HG02571 (cell line): Measurements from ENCODE around the gene SPIRE2.
"Not testable (repeated sequence)": the region's sequence is repeated elsewhere in the genome, so short reads cannot be mapped to it uniquely, and the experiment has no call there.

Source experiments
- ATAC-seq: cut with Tn5 transposase; IDR thresholded peaks from one replicate; pipeline ENCODE4 v1.9.1; 2021; ENCODE audit warnings: mild to moderate bottlenecking, moderate library complexity; ENCODE audit not compliant: unreplicated experiment

Gene SPIRE2

DNA sequence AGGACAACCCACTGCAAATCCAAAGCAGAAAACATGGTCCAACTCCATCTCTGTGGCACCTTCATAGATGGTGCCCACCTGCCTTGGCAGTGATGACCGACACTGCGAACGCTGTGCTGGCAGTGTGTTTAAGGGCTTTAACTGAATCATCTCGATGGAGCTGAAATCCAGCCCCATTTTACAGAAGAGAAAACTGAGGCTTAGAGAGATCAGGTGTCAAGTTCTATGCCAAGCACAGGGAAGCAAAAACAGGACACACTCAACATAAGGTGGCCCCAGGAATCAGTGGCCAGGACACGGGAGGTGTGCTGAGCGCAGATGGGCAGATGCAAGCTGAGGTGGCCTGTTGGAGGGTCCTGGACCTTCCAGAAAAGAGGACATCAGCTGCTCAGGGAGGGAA lies 34.5 kb downstream of the SPIRE2 start:
- no peak for ATAC-seq

DNA sequence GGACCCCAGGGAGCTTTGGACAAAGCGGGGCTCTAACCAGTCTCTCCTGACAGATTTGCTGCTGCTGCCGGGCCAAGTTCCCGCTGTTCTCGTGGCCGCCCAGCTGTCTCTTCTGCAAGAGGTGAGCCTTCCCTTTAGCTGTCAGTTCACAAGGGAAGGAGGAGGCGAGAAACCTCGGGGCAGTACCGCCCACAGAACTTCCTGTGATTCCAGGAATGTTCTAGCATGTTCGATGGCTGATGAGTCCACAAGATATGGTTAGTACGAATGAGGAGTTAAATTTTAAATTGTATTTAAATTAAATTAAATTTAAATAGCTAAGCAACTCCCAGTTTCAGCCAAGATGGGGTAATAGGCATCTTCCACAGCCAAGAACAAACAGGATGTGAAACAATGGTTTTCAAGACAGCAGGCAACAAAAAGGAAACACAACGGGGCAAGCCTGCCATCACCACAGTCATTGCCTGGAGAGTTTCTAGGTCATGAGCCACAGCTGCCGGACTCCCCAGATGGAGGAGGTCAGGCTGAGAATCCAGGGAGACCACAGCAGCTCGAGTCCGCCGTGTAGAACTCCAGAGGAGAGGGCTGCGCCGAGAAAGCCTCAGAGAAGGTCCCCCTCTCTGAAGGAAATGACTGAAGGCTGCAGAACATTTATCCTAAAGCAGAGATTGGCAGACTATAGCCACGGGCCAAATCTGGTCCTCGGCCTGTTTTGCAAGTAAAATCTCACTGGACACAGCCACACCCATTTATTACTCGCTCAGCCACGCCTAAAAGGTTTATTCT lies 35.7 kb downstream of the SPIRE2 start:
- ATAC-seq, result no peak

DNA sequence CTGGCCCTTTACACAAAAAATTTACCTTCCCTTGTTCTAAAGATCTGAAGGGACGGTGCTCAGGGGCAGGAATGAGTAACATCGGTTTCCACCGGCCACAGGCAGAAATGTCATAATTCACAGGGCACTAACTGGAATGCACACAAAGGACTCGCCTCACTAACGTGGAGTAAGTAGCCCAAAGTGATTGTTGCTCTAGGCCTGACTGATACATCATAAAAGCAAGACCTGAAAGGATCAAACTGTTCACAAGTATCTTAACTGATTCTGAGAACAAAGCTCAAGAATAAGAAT lies 36.2 kb downstream of the SPIRE2 start:
- ATAC-seq, result no peak

DNA sequence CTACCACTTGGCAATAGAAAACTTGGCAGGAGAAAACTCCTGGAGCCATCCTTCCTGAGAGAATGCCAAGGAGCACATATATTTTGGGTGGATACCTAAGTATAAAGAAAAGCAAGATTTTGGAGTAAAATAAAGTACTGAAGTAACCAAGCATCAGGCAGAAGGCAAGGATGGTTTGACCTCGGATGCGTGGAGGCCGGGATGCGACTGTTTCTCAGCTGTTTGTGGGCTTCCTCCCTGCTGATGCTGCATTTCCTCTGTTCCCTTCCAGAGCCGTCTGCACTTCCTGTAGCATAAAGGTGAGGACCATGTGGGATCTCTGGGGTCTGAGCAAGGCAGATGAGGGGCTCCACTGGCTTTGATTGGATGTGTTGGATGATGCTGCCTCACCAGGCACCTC lies 39.6 kb downstream of the SPIRE2 start:
- no peak for ATAC-seq

DNA sequence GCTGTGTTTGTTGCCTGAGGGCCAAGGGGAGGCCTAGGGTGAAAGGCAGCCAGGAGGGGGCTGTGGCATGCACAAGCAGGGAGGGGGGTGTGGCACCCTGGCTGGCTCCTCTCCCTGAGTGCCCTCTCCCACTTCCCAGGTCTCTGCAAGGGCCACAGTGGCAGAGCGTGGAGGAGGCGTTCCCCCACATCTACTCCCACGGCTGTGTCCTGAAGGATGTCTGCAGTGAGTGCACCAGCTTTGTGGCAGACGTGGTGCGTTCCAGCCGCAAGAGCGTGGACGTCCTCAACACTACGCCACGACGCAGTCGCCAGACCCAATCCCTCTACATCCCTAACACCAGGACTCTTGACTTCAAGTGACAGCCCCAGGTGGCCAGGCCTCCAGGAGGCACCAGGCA lies 41.6 kb downstream of the SPIRE2 start:
- no peak for ATAC-seq

DNA sequence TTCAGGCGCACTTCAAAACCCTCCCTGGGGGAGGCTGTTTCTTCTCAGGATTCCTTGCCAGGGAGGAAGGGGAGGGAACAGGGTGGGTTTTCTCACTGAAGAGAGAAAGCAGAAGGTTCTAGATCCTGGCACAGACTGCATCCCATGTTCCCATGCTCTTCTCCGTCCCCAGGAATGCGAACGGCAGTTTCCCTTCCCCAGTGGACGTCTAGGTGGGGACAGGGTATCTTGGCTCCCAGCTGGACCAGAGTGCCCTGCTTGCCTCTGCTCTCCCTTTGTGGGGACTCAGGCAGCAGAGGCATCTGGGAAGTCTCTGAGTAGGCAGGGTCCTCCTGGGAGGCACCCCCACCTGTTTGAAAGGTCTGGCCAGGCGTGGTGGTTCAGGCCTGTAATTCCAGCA lies 42.2 kb downstream of the SPIRE2 start:
- ATAC-seq, result no peak

DNA sequence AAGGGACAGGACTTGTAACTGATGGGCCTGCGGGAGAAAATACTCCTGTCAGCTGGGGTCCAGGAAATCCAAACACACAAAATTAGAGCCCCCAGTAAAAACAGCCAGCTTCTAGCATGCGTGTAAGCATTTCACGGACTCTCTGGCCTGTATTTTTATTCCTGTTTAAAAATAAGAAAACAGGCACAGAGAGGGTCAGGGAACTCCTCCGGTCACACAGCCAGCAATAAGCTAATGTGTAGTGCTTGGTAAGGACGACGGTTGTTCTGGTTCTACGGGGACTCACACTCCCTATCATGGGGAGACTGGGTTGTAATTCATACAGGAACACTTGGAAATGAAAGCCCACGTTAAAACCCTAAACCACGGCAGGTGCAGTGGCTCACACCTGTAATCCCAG lies 43.6 kb downstream of the SPIRE2 start:
- no peak for ATAC-seq

DNA sequence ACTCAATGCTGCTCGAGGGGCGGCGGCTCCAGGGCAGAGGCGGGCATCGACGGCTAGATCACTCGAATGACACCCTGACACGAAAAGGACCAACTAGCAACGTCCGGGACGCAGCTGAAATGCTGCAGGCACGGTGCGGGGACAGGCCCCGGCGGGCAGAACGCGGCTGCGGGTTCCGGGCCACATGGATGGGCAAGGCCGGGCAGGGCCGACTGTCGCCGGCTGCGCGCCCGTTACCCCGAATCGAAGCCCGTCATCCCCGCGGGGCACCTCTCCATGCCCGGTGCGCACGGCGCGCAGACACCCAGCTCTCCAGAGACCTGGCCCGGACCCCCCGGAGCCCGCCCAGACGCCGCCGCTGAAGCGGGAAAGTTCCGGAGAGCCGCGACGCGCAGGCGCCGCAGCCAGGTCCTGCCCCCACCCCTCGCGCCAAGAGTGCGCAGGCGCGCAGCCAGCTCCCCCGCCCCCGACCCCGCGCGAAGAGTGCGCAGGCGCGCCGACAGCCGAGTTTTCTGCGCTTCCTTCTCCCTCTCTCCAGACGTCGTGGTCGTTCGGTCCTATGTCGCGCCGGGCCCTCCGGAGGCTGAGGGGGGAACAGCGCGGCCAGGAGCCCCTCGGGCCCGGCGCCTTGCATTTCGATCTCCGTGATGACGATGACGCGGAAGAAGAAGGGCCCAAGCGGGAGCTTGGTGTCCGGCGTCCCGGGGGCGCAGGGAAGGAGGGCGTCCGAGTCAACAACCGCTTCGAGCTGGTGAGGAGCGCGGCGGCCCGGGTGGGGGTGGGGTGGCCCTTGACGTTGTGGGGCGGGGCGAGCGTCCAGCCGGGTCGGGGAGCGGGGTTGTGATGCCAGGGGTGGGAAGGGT lies 45.1 kb downstream of the SPIRE2 start, which contains the start of gene TCF25:
TCF25 (plus strand) TSS at position 484 of the 863 bp plus-strand sequence; CDS start at position 560, 76 bp downstream.
- peak; percentile 41 for ATAC-seq

DNA sequence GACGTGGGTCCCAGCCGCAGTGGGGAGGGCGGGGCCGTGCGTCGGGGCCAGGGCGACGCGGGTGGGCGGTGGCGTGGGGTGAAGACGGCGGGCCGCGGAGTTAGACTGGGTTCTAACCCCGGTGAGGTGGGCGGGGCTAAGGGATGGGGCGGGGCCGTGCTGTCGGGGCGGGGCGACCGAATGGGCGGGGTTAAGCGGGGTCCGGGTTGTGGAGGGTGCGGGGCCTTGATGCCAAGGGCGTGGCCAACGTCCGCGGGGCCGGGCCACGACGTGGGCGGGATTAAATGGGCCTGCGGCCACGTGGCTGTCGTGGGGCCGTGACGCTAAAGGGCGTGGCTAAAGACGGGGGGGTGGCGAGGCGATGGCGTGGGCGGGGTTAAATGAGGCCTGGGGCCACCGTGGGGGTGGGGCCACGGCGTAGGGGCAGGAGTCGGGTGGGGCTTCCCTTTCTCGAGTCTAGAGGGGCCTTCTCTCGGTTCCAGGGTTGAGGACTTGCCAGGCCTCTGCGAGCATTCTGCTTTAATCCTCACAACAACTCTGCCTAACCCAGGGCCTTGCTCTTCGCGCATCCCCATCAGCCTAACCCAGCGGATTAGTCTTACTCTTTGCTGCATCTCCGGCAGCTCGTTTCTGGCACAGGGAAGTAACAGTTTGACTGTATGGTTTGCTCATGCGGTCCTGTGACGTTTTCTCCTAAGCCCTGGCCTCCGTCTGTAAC lies 45.9 kb downstream of the SPIRE2 start:
- peak; percentile 53 for ATAC-seq

DNA sequence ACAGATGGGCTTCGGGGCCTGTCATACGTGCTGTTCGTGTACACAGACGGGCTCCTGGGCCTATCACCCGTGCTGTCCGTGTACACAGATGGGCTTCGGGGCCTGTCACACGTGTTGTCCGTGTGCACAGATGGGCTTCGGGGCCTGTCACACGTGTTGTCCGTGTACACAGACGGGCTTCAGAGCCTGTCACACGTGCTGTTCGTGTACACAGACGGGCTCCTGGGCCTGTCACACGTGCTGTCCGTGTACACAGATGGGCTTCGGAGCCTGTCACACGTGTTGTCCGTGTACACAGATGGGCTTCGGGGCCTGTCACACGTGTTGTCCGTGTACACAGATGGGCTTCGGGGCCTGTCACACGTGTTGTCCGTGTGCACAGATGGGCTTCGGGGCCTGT lies 50.8 kb downstream of the SPIRE2 start:
- not testable (repeated sequence) for ATAC-seq

DNA sequence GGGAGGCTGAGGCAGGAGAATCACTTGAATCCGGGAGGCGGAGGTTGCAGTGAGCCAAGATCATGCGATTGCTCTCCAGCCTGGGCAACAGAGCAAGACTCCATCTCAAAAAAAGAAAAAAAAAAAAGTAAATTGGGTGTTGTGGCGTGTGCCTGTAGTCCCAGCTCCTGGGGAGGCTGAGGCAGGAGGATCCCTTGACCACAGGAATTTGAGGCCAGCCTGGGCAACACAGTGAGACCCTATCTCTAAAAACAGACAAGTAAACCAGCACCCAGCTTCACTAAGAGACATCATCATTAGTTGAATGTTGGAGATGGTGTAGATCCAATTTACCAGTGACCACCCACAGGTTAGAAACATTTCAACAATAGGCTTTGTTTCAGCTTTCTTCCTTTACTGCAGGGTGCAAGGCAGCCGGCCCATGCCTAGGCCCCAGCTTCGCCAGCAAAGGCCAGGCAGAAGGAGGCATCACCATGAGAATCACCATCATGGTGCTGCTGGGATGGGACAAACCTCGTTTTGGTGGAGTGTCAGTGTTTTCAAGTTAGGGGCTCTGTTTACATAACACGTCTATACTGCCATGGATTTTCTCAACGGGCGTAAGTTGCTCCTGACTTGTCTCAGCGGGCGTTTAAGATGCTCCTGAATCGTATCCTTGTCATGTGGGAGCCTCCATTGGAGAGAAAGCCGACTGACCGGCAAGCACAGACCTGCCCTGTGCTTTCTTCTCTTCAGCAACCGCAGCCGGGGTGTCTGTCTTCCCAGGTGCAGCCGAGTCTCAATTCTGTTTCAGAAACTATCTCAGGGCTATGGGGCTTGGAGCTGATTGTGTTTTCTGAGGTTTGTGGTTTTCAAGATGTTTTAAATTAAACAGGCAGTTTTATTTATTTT lies 52.4 kb downstream of the SPIRE2 start:
- no peak for ATAC-seq

DNA sequence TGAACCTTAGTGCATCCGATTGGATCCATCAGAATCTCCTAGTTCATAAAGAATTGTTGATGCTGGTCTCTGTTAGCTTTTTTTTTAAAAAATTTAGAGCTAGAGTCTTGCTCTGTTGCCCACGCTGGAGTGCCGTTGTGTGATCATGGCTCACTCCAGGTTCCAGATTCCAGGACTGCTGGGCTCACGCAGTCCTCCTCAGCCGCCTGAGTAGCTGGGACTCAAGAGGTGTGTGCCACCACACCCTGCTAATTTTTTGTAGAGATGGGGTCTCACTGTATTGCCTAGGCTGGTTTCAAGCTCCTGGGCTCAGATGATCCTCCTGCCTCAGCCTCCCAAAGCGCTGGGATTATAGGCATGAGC lies 53.1 kb downstream of the SPIRE2 start:
- ATAC-seq, result no peak

DNA sequence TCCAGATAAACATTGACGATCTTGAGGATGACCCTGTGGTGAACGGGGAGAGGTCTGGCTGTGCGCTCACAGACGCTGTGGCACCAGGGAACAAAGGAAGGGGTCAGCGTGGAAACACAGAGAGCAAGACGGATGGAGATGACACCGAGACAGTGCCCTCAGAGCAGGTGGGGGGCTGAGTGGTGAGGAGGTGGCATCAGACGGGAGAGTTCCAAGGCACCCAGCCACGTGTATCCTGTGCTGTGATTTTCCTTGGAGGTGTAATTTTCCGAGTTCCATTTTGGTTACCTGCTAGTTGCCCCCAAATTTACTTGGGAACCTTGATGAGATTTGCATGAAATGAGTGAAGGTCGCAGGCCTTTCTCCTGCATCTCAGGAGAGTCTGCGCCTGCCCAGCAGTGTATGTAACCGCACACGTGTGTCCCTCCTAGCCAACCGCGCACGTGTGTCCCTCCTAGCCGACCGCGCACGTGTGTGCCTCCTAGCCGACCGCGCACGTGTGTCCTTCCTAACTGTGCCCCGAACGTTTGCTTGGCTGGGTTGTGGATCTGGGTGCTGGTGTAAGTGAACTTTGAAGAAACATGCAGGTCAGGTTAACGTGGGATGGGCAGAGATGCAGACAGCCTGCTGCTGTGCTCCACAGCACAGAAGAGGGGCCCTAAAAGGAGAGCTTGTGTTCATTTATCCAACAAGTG lies 55.2 kb downstream of the SPIRE2 start:
- no peak for ATAC-seq

DNA sequence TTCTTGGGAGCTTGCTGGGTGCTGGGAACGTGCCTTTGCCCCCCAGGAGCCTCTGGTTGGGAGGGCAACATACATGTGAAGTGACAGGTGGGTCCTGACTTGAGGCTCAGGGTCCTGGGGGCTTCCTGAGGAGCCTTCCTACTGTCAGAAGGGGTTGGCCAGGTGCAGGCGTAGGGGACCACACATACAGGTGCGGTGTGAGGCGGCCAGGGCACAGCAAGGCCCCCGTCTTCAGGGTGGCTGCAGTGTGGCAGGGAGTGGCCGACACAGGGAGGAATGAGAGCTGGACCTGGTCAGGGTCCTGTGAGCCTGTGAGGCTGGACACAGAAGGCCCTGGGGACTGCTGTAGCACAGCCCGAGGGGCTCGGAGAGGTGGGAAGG lies 55.8 kb downstream of the SPIRE2 start:
- ATAC-seq, result no peak

DNA sequence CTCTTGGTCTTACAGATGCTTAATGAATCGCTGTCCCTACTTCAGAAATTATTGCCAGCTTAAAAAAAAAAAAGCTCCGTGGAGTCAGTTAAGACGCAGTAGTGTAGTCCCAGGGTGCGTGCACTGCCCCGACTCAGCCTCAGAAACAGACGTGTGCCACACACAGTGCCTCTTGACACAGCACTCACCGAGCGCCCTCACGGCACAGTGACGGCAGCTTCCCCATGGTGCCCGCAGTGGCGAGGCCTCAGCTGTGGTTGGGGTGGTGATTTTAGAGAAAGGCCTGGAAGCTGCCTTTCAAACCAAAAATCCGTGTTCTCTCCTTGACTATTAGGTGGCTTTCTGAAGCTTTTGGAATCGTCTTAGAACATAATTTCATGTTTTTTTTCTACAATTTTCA lies 59.0 kb downstream of the SPIRE2 start:
- ATAC-seq, result no peak

DNA sequence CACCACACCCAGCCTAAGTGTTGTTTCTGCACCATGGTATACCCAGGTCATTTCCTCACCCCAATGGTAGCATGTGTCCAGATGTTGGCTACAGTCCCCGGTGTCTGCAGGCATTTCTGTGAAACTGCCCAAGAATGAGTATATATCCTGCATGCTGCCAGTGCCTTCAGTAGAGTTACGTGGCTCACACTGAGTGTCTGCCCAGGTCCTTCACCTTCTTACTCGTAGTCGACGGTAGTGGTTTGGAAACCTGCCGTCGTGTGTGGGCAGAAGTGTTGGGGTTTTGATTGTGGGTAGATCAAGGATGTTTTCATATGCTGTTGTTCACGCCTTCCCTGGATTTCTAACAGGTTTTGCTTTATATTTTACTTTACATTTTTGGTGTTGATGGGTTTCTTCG lies 61.9 kb downstream of the SPIRE2 start:
- ATAC-seq, result no peak

DNA sequence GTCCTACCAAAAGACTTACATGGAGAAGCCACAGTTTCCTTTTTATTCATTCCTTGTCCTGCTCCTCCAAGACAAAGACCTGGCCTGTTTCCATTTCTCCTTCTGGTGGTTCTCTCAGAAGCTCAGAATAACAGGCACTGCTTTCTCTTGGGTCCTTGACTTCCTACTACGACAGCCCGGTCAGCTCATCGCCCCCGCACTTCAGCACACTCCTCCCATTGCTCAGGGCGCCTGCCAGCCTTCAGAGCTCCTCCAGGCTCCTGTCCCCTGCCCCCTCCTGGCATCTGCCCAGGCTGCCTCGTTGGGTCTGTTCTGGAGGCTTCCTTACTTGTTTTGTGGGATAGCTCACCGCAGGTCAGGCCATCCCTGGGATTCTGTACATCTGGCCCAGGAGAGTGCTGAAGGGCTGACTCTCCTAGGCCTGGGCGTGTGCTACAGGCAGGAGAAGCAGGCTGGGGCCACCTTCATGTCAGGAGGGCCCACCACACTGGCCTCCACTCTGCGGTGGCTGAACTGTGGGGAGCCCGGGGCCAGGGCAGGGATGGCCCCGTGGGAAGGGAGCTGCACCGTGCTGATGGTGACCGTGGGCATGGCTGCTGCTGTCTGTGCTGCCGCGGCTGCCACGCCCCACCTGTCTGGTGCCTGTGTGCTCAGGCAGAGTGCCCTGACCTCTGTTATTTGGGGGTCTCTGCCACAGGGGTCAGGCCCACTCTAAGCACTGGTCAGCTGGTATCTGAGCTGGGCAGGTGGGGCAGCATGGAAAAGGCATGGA lies 62.8 kb downstream of the SPIRE2 start:
- no peak for ATAC-seq

DNA sequence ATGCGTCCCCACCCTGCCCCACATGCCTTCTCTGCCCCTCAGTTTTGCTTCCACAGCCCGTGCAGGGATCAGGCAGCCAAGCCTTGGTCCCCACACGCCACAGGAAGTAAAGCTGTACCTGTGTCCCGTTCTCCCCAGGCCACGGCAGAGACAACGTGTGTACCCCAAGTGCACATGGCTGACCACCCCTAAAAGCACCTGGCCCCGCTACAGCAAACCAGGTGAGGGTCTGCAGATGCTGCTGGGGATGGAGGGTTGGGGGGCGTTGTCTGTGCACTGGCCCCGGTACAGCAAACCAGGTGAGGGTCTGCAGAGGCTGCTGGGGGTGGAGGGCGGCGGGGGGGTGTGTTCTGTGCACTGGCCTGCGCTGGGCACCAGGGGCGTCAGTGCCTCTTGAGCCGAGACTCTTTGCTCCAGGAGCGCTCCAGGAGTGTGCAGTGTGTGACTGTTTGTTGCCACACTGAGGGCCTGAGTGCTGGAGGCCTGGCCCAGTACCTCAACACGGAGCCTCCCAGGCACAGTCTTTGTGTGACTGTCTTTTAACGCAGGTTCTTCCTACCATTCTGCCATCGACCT lies 63.9 kb downstream of the SPIRE2 start:
- no peak for ATAC-seq

DNA sequence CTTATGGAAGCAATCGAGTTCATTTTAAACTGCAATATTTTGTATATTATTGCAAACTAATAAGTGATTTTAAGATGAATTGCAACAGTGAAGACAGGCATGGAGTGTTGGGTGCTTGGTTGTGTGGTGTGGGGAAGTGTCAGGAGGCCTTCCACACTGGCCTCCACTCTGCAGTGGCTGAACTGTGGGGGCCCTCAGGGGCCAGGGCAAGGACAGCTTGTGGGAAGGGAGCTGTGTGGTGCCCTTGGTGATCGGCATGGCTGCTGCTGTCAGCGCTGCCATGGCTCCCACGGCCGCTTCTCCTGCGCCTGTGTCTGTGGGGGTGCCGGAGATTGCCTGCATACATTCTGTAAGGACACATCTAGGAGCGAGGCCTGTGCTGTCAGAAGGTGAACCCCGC lies 64.4 kb downstream of the SPIRE2 start:
- ATAC-seq, result no peak
